Stimulated activated CD4-positive, alpha-beta T cell treated with anti-CD3 and anti-CD28 coated beads, Interleukin-2, amount 100 ng/mL, for 24 hours (primary cell): ENCODE data around the gene CNTNAP2.

Experiments used
- DNase-seq, 2 donors: peaks; one replicate each; pipeline ENCODE4 v3.0.0-alpha.2; 2020

The CNTNAP2 gene

DNA sequence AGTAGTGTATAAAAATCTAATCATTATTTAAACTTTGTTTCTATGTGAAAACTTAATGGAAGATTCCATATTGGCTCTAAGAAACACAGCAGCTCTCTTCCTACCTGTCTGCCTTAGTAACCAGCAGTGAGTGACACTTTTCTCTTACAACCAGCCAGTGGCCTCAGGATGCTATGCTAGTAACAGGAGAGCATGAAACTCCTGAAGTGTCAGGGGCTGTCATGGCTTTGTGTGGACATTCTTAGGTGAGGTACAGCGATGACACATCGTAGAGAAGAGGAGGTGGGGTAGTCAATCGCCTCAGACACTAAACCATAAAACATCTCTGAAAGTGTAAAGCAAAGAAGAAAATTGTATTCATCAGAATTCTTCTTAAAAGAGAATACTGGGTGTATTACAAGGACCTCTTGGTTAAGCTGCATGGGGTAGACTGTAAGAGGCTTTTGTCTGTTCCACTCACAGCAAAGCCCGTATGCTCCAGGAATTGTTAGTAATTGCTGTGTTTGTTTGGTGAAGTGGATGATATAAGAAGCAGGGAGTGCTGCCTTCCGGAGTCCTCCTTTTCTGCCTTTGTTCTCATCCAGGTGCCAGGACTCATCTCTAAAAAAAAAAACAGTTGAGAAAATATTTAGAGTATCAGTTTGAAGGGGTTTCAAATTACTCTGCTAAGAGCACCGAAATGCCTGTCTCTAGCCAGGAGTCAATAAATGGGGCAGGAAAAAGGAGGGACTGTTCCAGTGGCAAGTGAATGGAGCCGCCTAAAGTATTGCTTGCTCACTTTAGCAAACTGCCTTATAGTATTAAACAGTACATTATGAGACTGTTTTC, 518.8 kb downstream of the CNTNAP2 start:
- DNase-seq = no peak

DNA sequence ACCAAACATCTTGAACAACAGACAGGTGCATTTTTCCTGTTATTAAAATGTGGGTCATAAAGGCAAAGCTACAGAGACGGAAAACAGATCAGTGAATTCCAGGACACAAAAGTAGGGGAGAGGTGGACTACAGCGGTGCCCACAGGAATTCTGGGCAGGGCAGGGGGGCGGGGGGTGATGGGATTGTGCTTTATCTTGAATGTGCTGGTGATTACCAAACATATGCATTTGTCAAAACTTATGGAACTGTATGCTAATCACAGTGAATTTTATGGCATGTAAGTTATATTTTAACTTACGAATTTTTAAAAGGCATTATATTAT, 519.4 kb downstream of the CNTNAP2 start:
- no peak for DNase-seq

DNA sequence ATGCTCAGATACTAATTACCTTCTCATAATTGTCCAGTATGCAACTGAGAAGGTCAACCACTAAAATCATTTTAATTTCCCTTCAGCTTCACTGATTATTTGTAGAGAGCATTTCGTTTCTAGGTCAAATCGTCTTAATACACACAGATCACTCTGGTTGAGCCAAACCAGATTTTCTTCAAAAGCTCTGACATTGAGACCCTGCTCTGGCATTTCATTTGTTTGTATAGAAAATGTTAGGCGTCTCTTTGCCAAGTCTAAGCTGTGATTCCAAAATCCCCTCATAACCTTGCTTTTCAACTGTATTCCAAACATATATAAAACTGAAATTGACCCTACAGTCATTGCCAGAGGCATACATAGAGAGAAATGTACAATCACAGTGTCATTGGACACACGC, 520.0 kb downstream of the CNTNAP2 start:
- DNase-seq = no peak

DNA sequence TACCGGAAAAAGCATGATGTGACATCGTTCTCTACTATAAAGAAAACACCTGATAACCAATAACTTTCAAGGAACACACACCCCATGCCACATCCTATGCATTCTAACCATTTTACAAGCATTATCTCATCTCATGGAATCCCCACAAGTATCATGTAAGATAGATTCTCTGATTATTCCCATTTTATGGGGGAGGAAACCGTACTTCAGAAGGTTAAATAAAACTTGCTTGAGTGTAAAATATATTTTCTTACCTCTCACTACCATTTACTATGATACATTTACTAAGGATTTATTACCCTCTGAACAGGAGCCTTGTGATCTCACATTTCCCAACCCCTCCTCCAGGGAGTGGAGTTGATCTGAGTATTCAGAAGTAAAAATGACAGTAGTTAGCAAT, 522.7 kb downstream of the CNTNAP2 start:
- DNase-seq = no peak

DNA sequence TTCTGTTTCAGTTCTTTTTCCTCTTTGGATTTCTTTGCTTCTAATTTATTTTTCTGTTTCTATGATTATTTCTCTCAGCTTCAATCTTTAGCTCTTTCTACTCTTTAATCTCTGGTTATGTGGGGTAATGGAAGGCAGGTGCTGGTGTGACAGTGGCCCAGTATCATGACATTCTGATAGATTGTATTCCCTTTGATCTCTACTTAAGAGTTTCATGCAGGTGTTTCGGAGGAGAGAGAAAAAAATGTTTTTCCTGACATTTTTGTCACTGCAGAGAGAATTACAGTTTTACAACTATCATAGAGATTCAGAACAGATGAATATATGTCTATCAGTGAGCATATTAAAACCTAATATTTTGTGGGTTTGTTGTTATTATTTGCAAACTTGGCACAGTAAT, 524.9 kb downstream of the CNTNAP2 start:
- no peak for DNase-seq

DNA sequence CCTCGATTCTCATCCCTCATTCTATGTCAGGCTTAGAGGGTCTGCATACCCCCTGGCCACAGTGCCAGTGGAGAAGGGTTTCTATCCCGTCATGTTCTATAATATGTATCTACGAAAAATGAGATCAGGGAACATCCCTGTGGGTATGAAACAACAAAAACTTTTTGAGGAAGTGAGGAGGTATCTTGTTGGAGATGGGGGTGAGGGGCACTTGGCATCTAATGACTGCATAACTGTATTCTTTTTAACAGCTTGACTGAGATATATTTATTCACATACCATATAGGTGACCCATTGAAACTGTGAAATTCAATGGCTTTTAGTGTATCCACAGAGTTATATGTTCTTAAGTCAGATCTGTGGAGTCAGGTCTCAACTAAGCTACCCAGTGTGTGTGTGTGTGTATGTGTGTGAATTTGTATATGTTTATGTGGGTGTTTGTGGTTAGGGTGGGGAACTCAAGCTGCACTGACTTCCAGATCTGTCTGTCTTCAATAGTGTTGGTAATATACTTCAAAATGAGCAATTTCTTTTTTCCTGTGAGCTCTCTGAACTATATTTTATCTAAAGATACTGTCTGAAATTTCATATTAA, 528.9 kb downstream of the CNTNAP2 start:
- no peak for DNase-seq

DNA sequence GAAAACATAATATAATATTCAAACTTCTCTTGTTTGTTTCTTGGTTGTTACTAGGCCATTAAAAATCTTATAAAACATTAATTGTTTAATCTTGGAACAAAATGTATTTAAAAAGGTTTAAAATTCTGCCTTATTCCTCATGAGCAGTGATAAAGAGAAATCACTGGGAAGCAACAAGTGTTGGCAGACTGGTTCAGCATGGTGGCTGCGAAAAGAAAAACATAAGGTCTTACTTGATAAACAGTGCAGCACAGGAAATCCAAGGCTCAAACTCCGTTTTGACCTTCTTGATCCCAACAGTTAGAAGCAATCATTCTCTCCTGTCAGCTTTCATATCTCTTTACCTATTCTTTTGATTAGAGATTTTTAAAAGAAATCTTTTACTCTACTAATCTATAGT, 530.8 kb downstream of the CNTNAP2 start:
- DNase-seq = no peak

DNA sequence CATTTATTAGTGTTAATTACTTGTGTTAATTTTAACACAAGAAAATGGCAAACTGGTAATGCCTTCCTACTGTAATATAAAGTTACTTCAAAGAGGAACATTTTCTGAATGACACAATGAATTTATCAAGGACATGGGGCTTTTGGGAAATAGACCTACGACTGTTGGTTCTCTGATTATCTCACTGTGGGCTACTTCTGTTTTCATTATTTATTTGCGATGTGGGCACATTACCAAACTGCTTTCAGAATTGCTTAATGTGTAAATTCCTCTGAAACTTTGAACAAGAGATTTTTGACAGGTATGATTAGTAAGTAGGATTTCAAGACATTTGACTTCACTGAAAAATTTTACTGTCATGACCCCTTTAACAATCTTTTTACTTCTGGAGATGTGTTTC, 535.6 kb downstream of the CNTNAP2 start:
- DNase-seq = no peak

DNA sequence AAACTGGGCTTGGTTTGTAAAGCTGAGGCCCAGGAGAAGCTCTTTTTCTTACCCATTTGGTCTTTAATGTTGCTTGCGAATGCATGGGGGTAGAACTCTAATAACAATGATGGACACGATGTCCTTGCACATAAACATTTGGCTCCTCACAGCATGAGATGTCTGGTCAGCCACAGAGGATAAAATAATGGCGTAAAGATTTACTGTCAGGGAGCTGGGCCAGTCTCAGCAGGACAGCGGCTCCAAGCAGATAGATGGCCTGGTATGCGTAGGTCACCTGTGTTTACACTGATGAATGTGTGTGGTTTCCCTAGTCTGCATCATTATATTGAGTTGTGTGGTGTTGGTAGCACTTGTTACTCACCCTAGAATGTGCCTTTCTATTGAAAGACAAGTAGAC, 537.4 kb downstream of the CNTNAP2 start:
- no peak for DNase-seq

DNA sequence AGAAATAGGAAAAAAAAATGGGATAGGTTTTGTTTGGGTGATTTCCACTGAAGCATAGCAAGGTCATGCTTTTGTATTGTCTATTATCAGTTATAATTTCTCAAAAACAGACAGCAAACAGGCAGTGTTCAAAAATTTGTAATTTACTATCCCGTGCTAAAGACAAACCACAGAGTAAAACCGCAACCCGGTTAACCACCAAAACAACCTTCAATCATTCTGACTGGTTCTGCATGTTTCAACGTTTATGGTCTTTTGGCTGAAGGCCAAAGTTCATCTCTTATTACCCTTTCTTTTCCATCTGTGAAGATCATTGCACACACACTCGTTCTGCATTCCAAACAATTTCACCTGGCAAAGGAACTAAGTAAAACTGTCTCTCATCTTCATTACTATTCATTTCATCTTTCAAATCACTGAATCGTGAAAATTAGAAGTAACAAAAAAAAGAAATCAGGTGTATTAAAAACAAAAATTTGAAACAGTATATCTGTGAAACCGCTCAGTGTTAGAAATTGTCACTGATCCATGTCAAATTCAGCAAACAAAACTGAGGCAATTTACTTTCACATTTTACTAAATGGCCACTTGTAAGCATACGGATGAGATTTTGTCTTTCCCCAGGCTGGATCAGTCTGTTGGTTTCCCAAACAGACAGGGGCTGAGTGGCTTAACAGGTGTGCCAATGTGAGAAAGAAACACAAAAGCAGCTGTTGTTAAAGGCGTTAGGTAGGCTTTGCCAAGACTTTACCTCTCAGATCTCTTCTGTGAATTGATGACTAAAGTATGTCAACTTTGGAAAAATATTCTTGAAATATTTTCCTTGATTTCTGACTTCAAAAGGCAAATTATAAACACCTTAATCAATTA, 539.6 kb downstream of the CNTNAP2 start:
- DNase-seq = no peak

DNA sequence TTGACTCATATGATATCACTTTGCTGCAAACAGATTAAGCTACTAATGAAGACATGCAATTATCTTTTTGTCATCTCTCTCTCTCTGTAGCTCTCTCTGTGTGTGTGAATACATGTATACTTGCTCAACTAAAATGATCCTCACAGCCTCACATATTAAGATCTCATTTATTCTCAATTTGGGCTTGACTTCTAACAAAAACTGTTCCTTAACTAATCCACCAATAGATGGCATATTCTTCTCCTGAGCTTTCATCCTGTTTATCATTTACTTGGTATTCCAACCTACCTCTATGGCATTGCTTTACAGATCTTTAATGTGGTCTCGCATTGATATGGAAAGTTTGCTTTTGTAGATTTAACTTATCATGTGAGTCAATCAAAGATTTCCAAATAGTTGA, 540.4 kb downstream of the CNTNAP2 start:
- no peak for DNase-seq

DNA sequence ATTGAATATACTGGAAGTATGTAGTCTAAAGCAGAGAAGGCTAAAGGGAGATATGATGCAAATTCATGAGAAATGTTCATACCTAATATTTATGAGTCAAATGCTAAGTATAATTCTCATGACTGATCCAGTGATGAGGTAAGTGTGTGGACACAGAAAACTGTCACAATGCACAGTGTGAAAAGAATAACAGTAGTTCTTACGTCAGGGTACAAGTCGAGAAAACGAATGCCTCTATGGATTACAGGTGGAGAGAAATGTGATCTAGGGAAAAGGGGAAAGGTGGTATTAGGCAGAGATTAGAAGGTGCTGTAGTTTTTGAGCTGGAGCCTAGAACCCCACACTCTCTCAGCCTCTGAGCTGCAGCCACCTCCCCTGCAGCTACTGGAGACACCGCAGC, 542.0 kb downstream of the CNTNAP2 start:
- DNase-seq = no peak

DNA sequence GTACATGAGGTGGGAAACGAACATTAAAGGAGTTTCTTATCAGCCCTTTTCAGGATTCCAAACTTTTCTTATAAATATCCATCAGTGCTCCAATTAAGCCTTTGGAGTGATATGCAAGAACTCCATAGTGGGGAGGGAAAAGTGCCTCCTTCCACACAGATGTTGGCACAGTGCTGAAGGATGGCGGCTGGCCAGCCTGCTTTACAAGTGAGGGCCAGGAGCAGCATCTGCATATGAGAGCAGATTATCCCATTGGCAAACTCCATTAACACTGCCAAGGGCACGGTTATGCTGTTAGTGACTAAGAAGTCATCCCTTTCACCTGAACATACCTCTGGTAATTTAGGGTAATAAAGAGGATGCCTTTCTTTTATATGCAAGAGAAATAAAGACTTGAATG, 543.1 kb downstream of the CNTNAP2 start:
- DNase-seq = no peak

DNA sequence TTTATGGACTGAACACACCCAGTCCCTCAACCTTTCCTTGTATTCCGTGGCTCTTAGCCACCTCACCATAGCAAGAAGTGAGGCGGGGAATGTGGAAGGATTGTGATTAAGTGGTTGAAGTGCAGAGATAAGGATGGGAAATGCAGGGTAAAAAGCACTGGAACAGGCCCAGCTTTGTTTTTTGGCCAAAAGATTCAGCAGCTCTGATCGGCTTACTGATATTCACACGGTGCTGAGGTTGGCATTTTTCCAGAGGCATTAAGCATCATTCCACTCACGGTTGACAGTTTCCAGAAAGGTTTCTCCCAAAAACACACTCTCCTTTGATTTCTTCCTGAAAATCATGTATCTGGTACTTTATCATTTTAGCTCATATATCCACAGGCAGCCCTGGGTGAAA, 544.2 kb downstream of the CNTNAP2 start:
- DNase-seq = no peak

DNA sequence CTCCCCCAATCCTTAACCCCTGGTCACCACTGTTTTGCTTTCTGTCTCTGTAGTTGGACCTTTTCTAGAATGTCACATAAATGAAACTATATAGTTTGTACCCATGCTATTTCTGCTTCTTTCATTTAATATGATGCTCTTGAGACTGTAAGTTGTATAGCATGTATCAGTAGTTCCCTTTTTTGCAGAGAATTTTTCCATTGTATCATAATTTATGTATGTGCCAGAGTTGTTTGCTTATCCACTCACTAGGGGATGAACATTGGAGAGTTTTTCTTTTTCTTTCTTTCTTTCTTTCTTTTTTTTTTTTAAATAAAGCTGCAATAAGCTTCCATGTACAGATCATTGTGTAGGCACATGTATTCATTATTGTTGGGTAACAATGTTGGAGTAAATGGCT, 544.8 kb downstream of the CNTNAP2 start:
- no peak for DNase-seq

DNA sequence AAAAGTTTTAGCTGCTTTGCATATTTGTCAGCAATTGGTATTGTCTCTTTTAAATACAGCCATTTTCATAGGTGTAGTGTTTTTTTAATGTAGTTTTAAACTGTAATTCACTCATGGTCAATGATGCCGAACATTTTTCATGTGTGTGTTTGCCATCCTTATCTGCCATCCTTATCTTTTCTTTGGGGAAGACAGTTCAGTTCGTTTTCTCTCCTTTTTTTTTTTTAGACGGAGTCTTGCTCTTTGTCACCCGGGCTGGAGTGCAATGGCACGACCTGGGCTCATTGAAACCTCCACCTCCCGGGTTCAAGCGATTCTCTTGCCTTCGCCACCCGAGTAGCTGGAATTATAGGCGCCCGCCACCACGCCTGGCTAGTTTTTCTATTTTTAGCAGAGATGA, 545.3 kb downstream of the CNTNAP2 start:
- no peak for DNase-seq

DNA sequence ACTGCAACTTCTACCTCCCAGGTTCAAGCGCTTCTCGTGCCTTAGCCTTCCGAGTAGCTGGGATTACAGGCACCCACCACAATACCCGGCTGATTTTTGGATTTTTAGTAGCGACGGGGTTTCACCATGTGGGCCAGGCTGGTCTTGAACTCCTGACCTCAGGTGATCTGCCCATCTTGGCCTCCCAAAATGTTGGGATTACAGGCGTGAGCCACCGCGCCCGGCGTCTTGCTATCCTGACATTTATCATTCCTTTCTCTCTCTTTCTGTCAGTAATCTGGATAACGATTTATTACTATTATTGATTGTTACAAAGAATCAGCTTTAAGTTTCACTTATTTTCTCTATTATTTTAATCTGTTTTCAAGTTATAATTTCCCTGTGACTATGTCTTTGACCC, 548.4 kb downstream of the CNTNAP2 start:
- DNase-seq = no peak

DNA sequence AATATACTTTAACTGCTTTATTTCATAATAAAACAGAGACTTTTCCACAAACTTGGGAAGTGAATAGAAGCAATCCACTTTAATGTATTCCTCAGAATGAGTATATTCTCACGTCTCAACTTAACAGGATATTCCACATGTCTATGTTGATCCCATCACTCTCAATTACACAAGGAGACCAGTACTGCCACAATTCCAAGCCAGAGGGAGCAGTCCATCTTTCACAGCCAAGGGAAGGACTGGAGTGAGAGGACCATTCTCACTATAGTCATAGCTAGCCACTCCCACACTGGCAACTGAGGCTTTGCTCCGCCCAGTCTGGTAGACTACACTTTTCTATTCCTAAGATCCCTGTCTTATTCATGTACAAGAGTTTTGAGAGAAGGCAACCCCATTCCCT, 553.9 kb downstream of the CNTNAP2 start:
- DNase-seq = no peak

DNA sequence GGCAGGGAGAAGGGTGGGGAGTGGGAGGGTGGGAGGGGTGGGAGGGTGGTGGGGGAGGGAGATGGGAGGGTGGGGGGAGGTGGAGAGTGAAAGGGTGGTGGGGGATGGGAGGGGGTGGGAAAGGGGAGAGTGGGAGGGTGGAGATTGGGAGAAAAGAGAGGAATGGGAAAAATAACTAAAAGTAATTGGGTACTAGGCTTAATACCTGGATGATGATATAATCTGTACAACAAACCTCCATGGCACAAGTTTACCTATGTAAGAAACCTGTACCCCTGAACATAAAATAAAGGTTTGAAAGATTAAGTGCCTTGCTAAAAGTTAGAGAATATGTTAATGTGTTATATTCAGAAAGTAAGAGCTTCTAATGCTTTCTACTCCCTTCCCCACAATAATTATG, 564.9 kb downstream of the CNTNAP2 start:
- no peak for DNase-seq

DNA sequence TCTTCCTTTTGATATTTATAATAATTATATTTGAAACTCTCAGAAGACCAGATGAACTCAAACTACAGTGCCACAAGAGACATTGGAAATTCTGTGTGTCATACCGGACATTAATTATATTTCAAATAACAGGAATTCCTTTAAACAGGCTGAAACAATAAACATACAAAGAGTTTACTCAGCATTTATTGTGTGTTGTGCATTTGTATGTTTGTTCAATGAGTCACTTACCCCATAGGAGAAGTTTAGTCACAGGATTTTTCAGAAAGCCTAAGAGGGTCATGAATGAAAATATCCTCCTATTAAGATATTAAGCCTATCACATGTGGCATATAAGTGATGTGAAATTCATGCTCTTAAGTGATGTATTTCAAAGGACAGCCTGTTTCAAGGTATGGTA, 566.8 kb downstream of the CNTNAP2 start:
- no peak for DNase-seq

DNA sequence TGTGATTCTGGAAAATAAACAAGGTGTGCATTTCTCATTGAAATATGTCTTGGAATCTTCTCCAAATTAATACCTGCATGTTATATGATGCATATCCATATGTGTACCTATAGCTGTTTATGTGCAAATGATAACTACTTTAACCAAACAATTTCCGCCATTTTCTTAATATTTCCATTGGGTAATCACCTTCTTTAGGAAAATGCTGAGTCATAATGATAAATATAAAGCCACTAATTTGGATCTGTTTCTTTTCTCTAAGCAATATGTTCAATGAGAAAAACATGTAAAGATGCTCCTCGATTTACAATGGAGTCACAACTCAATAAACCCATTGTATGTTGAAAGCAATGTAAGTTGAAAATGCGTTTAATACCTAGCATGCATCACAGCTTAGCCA, 574.4 kb downstream of the CNTNAP2 start:
- no peak for DNase-seq

DNA sequence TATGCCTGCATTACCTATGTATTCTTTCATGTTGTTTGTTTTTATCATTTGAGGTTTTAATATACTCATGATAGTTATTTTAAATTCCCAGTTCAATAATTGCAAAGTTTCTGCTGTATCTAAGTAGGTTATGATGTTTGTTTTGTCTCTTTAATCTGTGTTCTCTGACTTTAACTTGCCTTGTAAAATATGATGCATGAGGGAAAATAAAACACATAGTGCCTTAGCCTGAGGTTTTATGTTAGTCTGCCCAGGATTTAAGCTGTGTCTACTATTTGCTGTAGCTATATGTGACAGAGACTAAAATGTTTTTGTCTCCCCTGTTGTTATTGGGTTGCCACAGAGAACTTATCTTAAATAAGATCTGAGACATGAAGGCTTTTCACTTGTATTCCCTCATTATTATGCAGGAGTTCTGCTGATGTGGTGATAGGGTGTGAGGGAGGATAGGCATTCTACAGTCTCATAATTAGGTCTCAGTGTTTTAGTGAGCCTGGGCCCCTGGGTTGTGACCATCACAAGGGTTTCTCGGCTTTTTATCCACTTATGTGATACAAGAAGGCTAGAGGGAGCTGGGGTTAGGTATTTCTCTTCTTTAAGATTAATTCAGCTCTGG, 582.5 kb downstream of the CNTNAP2 start:
- DNase-seq = no peak

DNA sequence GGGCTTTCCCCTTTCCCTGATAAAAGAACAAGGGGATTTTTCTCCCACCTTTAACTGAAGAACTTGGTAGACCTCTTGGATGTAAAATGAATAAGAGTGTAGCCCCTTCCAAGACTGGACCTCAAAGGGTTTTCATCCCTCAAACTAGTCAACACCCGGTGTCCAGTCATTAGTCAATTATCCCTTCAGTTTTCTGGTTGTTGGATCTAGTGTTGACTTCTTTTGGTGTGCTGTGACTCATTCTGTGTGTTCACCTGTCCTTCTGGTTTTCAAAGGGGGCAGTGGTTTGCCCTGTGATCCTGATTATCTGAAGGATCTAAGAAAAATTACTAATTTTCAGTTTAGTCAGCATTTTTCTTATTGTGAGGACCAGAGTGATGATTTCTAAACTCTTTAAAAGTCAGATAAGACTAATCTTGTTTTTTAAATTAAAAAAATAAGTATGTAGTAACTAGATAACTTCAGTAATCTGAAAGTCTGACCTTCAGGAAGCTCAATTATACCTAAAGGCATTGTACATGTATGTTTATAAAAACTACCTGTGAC, 583.5 kb downstream of the CNTNAP2 start:
- DNase-seq = no peak
